Measurements from ENCODE around the gene TMOD2.

Gene TMOD2

GRCh38 chr15:51750792-51751696, at the start of gene TMOD2:
TMOD2 (plus strand) TSS chr15:51751597; CDS start chr15:51766442, 14,845 bp downstream.
- DNase-seq (ENCODE audit: low spot score in 2 of 2) (peak; percentile 40 to 76), ATAC-seq (peak; percentile 90)
- Mint-ChIP-seq H3K4me1 (peaks cover 25% of the 10 kb centered on the region), H3K4me3 (peak within 1 kb of the TSS; percentile 84), H3K27ac (no peak within 1 kb of the TSS), H3K9me3 (no peaks in the 10 kb centered on the region), H3K36me3 (no peaks in the 10 kb centered on the region)

- no peak overlapping the region for H3K4me3 Mint-ChIP-seq
- no peaks in the 10 kb centered on the region for H3K36me3 Mint-ChIP-seq
- H3K4me1 Mint-ChIP-seq = no peaks in the 10 kb centered on the region
- DNase-seq (ENCODE audit: low spot score in 2 of 2) = no peak
- H3K9me3 Mint-ChIP-seq = no peaks in the 10 kb centered on the region
- H3K27ac Mint-ChIP-seq = no peak overlapping the region
- ATAC-seq = no peak
Observed at GRCh38 chr15:51702710-51703109, 48.7 kb upstream of the TMOD2 start.

GRCh38 chr15:51706291-51706690, 45.1 kb upstream of the TMOD2 start:
- Mint-ChIP-seq H3K9me3 (no peaks in the 10 kb centered on the region), H3K4me1 (no peaks in the 10 kb centered on the region), H3K36me3 (no peaks in the 10 kb centered on the region), H3K4me3 (no peak overlapping the region), H3K27ac (no peak overlapping the region)
- no peak for ATAC-seq
- no peak for DNase-seq (ENCODE audit: low spot score in 2 of 2)

- H3K36me3 Mint-ChIP-seq = no peaks in the 10 kb centered on the region
- no peak for DNase-seq (ENCODE audit: low spot score in 2 of 2)
- no peak for ATAC-seq
- no peak overlapping the region for H3K27ac Mint-ChIP-seq
- no peak overlapping the region for H3K4me3 Mint-ChIP-seq
- no peaks in the 10 kb centered on the region for H3K9me3 Mint-ChIP-seq
- H3K4me1 Mint-ChIP-seq = no peaks in the 10 kb centered on the region
Observed at GRCh38 chr15:51706926-51707608, 44.3 kb upstream of the TMOD2 start.

GRCh38 chr15:51708013-51708412, 43.4 kb upstream of the TMOD2 start:
- Mint-ChIP-seq H3K4me3 (no peak overlapping the region), H3K9me3 (no peaks in the 10 kb centered on the region), H3K27ac (no peak overlapping the region), H3K36me3 (no peaks in the 10 kb centered on the region), H3K4me1 (no peaks in the 10 kb centered on the region)
- DNase-seq (ENCODE audit: low spot score in 2 of 2) (no peak), ATAC-seq (no peak)

- Mint-ChIP-seq H3K4me3 (no peak overlapping the region), H3K9me3 (no peaks in the 10 kb centered on the region)
Observed at GRCh38 chr15:51709031-51709430, 42.4 kb upstream of the TMOD2 start.

GRCh38 chr15:51714162-51714561, 37.2 kb upstream of the TMOD2 start:
- no peaks in the 10 kb centered on the region for H3K9me3 Mint-ChIP-seq
- DNase-seq (ENCODE audit: low spot score in 2 of 2) (no peak), ATAC-seq (no peak)
- H3K36me3 Mint-ChIP-seq = no peaks in the 10 kb centered on the region
- H3K4me3 Mint-ChIP-seq = no peak overlapping the region
- H3K4me1 Mint-ChIP-seq = no peaks in the 10 kb centered on the region
- H3K27ac Mint-ChIP-seq = no peak overlapping the region

More at GRCh38 chr15:51709031-51709430, 42.4 kb upstream of the TMOD2 start:
- Mint-ChIP-seq H3K27ac (no peak overlapping the region), H3K4me1 (no peaks in the 10 kb centered on the region), H3K36me3 (no peaks in the 10 kb centered on the region)
- no peak for DNase-seq (ENCODE audit: low spot score in 2 of 2)
- no peak for ATAC-seq

GRCh38 chr15:51714911-51715310, 36.5 kb upstream of the TMOD2 start:
- Mint-ChIP-seq H3K4me3 (no peak overlapping the region), H3K9me3 (no peaks in the 10 kb centered on the region), H3K36me3 (no peaks in the 10 kb centered on the region), H3K27ac (no peak overlapping the region), H3K4me1 (no peaks in the 10 kb centered on the region)
- DNase-seq (ENCODE audit: low spot score in 2 of 2) = no peak
- ATAC-seq = no peak

- Mint-ChIP-seq H3K27ac (peak overlapping the region; percentile 46), H3K4me1 (peaks cover 11% of the 10 kb centered on the region), H3K36me3 (peaks cover 13% of the 10 kb centered on the region), H3K9me3 (no peaks in the 10 kb centered on the region), H3K4me3 (no peak overlapping the region)
- DNase-seq (ENCODE audit: low spot score in 2 of 2) (no peak), ATAC-seq (no peak)
Observed at GRCh38 chr15:51718219-51718618, 33.2 kb upstream of the TMOD2 start.

- H3K4me1 Mint-ChIP-seq = peaks cover 11% of the 10 kb centered on the region
- no peak overlapping the region for H3K4me3 Mint-ChIP-seq
- H3K27ac Mint-ChIP-seq = peak overlapping the region; percentile 46
- H3K9me3 Mint-ChIP-seq = no peaks in the 10 kb centered on the region
- no peak for ATAC-seq
- H3K36me3 Mint-ChIP-seq = peaks cover 13% of the 10 kb centered on the region
- no peak for DNase-seq (ENCODE audit: low spot score in 2 of 2)
Observed at GRCh38 chr15:51718746-51719145, 32.7 kb upstream of the TMOD2 start.

- ATAC-seq (no peak), DNase-seq (ENCODE audit: low spot score in 2 of 2) (no peak)
- Mint-ChIP-seq H3K27ac (peak overlapping the region; percentile 12), H3K4me1 (peaks cover 21% of the 10 kb centered on the region), H3K4me3 (no peak overlapping the region), H3K9me3 (no peaks in the 10 kb centered on the region), H3K36me3 (peaks cover 26% of the 10 kb centered on the region)
Observed at GRCh38 chr15:51720201-51720995, 31.0 kb upstream of the TMOD2 start.

- Mint-ChIP-seq H3K4me1 (peaks cover 30% of the 10 kb centered on the region), H3K36me3 (peaks cover 30% of the 10 kb centered on the region), H3K9me3 (no peaks in the 10 kb centered on the region), H3K27ac (no peak overlapping the region), H3K4me3 (no peak overlapping the region)
- DNase-seq (ENCODE audit: low spot score in 2 of 2) (no peak), ATAC-seq (peak; percentile 44)
Observed at GRCh38 chr15:51721199-51721960, 30.0 kb upstream of the TMOD2 start.

GRCh38 chr15:51724199-51724598, 27.2 kb upstream of the TMOD2 start:
- no peak for DNase-seq (ENCODE audit: low spot score in 2 of 2)
- Mint-ChIP-seq H3K4me3 (no peak overlapping the region), H3K4me1 (peaks cover 50% of the 10 kb centered on the region), H3K36me3 (peaks cover 34% of the 10 kb centered on the region), H3K9me3 (no peaks in the 10 kb centered on the region), H3K27ac (peak overlapping the region; percentile 80)
- ATAC-seq = no peak

GRCh38 chr15:51724673-51725072, 26.7 kb upstream of the TMOD2 start:
- H3K4me1 Mint-ChIP-seq = peaks cover 55% of the 10 kb centered on the region
- H3K4me3 Mint-ChIP-seq = no peak overlapping the region
- no peak for DNase-seq (ENCODE audit: low spot score in 2 of 2)
- no peak for ATAC-seq
- H3K36me3 Mint-ChIP-seq = peaks cover 34% of the 10 kb centered on the region
- H3K9me3 Mint-ChIP-seq = no peaks in the 10 kb centered on the region
- peak overlapping the region; percentile 80 for H3K27ac Mint-ChIP-seq

Measured in stimulated activated effector memory CD8-positive, alpha-beta T cell treated with anti-CD3 and anti-CD28 coated beads, Interleukin-12 subunit alpha, Interleukin-12 subunit beta, amount 100 ng/mL, for 72 hours (primary cell).